ENCODE results near the gene MCC.

MCC gene

DNA sequence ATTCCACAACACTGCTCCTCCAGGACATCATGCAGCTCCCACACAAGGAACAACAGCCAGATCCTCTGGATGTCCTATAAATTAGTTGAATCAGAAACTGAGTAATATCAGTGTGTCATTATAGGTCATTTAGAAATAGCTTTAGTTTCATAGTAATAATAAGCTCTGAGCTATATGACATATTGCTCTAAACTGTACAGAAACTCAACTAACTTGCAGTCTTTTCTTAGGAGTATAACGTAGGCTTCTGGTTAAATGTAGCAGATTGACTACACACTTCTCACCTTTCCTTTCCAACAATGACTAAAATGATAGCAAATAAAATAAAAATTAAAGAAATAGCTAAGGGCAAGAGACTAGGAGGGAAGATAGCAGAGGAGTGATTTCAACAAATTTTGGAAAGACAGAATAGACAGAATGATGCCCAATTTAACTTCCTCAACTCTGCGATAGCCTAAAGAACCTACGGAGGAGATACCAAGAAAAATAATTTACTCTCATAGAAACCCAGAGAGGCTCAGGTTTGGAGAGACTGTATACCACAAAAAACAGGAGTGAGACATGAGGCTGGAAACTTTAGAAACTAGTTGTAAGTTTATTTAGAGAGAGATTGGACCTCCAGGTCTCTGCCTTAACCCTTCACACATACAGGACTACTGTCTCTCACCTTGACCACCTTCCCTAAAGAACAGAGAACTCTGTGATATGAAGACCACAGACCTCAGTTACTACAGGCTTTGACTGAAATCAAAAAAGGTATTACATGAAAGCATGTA lies 247.1 kb downstream of the MCC start:
- no peak for DNase-seq

DNA sequence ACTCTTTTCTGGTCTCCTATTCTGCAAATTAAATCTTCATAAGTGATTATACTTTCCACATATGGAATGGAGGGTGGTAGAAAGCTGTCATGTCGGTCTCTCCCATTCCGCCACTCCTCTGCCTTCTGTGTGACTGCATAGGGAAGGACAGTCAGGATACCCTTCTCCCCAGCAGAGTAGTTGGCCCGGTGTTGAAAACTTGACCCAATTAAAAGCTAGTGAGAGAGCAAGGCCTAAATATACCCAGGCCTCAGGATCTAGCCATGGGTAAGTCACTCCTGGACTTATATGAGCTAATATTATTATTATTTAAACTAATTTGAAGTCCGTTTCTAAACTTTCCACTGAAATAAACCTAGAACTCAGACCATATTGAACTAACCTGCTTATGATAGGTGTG lies 248.2 kb downstream of the MCC start:
- DNase-seq = no peak

DNA sequence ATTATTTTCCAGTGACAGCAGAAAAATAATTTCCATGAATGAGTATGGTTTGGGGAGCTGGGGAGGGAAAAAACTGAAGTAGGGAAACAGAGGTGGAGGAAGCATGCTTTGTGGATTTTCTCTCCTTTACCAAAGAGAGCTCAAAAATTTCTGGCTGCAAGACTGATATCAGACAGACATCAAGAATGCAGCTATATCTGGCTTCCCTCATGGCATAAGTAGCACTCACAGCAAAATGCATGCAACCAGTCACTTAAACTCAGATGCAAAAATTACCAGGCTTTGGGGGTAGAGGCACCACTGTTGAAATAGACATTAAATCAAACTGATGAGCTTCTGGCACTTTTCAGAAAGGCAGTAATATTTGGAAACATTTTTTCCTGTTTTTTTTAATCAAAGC lies 250.4 kb downstream of the MCC start:
- no peak for DNase-seq

DNA sequence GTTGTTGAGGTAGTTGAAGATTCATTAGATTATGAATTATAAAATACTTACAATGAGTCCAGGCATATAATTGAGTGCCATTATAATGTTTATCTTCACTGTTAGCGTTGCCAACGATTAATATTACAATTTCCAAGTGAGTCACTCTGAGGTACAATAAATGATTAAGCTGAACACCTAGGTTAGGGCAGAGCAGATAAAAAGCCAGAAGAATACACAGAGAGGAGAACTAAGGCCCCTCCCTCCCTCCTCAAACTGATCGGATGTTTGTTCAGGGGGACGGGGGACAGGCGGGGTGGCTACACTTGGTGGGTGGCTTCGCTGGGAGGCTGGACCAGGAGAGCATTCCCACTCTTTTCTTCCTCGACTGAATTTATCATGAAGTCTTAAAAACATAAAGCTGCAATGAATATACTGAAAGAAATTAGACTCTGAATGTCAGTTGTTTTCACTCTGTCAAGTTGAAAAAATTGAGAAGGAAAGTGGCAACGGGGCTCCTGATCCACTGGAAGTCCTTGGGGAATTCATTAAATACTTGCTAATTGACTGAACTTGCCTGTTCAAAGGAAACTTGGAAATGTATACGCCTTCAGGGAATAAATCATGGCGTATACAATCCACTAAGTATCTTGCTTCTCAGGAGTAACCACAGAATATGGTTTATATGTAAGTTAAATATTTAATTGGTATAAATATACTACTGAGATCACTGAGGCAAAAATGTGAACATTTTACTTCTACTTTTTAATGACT lies 251.5 kb downstream of the MCC start:
- DNase-seq = no peak

DNA sequence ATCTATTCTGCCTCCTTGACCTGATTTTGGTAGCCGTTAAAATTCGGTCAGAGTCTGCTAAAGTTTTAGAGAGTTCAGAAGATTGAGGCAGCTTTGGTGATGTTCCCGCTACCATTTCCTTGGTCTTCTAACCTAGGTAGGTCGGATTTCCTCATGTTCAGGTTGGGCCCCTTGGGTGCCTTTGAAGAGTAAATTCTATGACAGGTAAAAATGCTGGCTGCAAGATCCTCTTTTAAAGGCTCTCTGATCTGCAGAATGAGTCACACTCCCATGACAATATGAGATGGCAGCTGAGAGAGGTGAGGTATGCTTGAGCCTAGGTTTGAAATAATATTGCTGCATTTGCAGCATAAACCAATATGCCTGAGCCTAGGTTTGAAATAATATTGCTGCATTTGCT lies 252.4 kb downstream of the MCC start:
- DNase-seq = no peak

DNA sequence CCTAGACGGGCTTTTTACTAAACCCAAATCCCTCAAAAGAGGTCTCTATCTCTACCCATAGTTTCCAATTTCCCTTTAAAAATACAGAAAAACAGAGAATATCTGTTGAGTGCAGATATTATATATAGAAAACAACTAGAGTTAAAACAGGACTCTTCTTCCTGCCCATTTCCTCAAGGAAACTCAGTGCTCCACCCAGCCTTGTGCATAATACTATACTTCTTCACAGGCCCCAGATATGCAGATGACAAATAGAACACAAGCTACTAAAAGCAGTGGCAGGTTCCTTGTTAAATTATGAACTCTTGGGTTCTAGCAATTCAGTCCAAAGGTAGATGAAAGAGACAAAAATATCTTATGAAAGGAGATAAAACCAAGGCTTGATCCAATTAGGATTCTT lies 253.7 kb downstream of the MCC start:
- no peak for DNase-seq

DNA sequence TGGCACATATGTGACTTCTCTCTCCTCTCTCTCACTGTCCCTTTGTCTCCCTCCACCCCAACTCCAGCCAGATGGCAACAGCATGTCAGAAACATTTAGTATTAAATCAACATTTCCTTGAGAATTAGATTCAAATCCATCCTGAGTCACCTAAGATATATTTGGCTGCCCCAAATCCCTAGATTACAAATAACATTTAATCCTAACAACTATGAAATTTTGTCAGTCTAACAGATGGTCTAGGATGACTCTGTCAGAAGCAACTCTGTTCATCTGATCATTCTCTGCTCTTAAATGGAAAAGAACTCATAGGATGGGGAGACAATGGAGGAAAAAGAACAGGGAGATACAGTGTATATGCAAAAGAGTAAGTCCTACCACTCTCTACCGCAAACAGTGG lies 254.6 kb downstream of the MCC start:
- no peak for DNase-seq

DNA sequence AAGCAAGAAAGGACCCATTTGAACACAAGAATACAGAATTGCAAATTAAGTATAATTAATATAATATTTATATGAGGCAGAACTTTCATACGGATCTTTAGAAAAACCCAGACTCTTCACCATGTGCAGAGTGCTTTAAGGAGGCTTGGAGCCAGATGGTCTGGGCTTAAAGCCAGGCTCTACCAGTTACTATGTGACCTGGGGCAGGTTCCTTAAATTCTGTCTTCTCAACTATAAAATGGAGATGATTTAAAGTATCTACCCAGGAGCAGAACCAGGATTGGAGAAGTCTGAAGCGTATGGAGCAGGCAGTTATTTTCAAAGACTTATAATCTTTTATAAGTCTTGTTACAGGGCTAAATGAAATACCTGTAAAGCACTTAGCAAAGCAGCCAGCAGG lies 255.6 kb downstream of the MCC start:
- DNase-seq = no peak

DNA sequence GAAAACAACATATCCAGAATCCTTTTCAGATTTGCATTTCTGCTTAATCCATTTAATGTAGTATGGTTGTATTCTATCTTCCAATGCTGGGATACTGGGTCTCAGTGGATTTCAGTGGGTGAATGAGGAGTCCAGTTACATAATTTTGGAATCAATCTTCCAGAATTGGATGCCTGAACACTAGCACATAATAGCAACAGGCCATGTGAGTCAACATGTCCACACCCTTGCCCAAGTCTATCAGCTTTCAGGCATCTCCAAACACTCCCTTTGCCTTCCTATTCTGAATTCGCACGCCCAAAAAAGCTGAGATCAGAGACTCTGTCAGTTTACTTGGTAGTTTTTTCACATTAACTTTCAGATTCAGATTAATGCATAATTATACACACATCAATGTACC lies 256.0 kb downstream of the MCC start:
- no peak for DNase-seq

DNA sequence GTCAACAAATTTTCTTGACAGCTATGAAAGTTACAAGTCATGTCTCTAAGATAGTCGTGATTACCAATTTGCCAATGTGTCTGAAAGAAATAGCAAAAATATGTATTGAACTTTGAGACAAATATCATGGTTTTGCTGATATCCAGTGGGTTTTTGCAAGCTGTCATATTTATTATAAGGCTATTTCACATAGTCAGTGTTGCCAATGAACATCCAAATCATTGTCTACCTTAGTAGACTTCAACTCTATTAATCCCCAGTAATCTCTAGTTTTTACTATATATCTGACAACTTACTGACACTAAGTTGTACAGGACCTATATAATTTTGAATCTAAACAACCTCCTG lies 256.6 kb downstream of the MCC start:
- DNase-seq = no peak

DNA sequence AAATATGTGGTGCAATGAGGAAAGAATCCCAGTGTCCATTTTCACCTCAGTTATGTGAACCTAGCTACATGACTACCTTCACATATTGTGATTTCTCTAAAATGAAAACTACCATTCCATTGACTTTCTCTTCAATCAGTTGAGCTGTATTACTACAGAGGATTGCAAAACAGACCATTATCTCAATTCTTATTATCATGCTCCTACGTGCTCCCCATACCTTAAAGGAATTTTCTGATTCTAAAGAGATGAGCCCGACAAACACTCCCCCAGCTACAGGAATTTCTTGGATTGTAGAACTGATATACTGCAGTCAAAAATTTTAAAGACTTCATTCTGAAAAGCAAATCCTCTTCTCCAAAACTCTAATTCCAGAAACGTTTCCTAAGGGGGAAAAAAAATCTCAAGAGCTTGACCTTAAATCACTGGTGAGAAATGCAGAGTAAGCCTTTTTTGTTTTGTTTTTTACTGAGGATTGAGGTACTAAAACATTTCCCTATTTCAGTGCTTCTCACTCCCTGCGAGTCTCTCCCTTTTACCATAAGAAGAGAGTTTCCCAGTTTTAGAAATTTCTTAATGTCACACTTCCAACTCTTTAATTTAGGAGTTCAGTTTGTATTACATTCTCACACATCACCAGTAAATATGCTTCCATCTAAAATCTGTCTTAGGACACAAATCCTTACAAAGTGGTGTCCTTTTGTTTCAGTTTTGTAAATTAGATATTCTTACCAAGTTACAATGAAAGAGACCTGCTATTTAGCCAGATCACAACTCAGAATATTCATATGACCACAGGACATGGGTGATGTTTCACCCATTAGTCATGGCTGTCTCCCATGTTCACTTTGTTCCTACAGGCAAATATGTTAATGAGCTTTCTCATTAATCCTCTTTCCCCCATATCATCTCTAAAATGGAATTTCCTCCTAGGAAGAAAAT lies 257.3 kb downstream of the MCC start:
- no peak for DNase-seq

DNA sequence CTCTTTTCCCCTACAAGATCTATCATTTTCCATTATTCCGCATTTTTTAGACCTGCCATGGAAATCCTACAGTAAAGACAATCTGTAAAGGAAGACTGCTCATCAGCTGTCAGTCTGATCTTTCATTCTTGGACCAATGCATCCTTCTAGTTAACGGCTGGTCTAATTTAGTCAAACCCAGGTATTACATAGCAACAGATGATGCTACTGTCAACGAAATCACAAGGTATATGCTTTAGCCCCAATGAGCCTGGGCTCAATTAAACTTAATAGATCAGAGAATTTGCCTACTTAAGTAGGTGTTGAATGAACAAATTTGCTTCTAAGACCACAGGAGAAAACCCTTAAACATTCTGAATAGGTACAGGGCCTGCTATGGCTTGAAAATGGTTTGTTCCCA lies 260.5 kb downstream of the MCC start:
- DNase-seq = no peak

DNA sequence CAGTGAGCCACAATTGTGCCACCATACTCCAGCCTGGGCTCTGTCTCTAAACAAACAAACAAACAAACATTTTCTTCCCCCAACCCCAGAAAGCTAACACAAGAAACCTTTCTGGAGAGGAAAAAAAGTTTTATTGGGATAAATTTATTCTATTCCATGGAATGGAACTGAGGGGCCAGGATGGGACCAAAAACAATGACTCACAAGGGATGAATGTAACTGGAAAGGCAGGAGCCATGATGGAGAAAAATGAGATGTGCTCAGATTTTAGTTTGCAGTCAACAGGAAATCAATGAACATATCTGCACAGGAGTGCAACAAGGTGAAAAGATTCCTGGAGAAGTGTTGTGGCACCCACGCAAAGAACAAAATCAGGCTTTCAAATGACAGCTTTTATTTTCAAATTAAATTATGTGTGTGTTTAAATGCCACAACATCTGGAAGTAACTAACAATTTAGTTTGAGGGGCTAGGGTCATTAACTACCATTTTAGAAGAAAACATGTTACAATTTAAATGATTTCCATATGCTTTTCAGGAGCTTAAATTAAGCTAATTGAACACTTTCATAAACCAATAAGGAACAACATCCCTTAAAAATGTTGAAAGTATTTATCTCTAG lies 262.0 kb downstream of the MCC start:
- no peak for DNase-seq

DNA sequence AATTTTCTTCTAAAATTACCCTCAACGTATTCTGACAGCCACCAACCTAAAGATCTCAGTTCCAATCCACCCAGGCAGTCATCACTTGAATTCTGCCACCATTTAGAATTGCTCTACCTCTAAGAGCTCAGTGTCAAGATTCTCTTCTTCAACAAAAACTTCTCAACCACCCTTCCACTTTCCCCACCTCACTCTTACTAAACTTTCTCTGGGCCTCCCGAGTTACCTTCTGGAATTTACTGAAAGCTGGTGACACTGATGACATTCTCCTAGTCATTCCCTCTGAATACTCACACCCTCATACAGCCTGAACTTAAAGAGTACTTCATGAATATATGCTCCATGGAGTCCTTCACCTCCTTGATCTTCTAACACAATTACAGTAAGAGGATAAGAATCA lies 263.0 kb downstream of the MCC start:
- DNase-seq = no peak

DNA sequence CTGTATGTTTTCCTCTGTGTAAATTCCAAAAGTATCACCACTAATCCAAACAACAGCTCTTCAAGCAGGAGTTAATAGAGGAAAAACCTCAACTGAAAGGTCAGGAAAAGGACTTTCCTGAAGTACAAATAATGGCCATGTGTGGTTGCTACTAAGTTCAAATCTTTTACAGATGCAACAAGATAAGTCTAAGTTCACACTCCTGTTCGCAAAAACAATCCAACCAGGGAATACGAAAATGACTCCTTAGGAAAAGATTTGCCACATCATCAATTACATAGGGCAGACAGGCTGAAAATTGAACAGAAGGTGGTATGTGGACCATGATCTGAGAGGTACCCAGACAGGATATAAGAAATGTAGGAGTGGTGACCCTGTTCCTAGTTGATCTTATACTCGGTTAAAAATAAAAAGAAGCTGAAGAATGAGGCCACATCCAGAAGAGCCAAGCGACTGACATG lies 263.6 kb downstream of the MCC start:
- DNase-seq = no peak

DNA sequence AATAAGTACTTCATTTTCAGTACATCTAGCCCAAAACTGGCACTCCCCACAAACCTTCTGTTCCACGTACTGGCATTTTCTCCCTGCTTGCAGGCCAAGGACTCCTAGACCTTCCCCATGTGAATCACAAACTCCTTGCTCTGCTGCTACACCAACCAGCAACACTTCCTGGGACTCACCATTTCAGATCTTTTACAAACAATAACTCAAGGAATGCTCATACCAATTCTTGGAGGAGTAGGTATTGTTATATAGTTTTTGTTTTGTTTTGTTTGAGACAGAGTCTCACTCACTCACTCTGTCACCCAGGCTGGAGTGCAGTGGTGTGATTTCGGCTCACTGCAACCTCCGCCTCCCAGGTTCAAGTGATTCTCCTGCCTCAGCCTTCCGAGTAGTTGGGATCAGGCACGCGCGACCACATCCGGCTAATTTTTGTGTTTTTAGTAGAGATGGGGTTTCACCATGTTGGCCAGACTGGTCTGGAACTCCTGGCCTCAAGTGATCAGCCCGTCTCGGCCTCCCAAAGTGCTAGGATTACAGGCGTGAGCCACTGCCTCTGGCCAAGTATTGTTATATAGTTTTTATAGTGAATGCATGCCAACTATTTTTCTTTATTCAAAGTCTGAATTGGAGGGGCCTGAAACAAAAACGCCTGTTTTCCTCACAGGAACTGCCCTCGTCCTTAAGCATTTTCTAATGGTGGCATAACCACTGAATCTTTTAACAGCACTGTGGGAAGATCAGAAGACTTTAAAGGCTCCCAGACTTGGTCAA lies 264.2 kb downstream of the MCC start:
- no peak for DNase-seq

DNA sequence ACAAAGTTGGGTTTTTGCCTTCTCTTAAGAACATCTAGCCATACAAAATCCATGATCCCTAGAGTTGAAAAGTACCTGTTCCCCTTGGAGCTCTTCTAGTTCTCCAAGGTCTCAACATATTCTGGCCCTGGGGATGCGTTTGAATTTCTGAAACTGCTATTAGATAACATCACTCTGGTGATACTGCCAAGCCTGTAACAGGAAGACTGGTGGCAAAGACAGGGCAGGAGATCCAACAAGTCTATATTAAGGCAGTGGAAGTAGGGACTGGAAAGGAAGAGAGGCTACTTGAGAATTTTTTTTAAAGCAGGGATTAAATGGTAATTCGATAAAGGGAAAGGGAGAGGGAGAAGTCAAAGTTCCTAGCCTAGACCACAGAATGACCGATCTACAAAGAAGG lies 264.9 kb downstream of the MCC start:
- no peak for DNase-seq

DNA sequence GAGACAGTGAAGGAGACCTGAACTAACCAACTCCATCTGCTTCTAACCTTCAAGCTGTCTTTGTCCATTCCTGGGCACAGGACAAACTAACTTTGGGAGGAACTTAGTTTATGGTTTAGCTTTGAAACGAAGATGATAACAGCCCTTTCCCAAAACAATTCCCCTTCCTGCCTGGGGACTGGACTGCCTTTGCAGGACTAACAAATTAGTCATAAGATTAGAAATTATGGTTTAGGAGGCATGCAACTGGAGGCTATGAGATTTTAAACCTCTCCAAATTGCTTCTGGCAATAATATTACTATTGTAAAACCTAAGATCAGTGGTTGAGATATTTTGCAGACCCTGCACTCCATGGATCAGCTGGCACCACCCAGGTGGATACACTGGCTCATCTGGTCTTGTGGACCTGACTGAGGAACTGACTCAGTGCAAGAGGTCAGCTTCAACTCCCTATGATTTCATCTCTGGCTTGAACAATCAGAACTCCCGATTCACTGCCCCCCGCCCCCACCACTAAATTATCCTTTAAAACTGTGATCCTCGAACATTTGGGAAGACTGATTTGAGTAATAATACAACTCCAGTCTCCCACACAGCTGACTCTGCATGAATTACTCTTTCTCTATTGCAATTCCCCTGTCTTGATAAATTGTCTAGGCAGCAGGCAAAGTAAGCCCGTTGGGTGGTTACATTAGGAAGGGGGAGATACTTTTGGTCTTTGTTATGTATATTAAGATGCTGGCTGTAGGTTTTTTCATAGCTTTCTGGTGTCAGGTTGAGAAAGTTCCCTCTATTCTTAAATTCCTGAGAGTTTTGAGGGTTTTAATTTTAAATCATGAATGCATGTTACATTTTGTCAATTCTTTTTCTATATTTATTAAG lies 266.7 kb downstream of the MCC start:
- no peak for DNase-seq

DNA sequence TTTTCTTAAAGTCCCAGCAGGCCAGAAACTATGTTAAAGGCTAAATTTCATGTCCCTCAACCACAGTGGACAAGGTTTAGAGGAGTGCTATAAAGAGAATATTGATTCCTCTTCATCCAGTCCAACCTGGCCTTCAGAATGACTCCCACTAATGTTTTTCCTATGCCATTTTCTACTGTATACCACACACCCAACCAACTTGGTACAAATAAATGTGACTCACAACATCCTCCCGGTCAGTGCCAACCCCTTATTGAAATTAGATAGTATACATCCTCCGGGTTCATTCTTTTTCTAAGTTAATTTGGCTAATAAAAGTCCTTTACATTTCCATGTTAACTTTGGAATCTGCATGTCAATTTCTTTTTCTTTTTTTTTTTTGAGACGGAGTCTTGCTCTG lies 268.6 kb downstream of the MCC start:
- DNase-seq = no peak

DNA sequence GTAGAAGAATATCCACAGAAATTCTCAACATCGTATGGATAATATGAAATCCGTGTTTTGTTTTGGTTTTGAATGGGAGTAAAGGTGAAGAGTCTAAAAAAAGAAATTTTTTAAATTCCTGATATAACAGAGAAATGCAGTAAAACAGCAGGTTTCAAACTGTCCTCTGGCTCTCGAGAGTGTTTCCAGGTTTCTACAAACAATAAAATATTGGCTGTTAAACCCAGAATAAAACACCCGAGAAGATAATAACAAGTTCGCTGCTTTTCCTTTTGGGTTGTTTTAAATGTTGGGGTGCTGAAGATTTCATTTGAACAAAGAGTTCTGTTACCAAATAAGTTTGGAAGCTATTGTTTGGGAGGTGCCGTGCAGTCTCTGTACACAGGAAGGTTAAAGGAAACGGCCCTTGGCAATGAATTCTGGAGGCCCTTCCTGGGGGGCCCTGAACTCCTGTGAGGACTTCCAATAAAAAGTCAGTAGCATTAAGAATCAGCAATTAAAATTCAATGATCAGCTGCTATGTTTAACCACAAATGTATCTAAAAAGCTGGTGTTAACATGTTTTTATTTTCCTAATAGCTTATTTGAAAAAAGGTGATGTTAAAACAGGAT lies 269.2 kb downstream of the MCC start:
- DNase-seq = no peak

DNA sequence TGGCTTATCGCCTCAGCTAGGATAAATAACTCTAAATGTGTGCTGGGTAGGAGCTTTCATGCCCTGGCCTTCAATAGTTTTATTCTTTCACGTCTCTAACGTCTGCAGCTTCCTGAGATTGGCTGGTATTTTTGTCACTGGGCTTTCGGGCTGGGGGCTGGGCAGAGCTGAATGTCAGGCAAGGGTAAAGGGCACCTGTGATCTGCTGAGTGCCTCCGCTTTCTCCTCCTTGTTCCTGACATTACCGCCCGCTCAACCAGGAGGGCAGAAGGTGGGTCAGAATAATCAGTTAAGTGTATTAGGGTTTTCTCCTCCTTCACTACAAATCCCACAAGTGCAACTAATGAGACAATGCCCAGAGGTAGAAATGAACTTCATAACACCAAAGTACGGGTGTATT lies 270.1 kb downstream of the MCC start:
- no peak for DNase-seq
